A673 (cell line): ENCODE results near the gene GPN3. TPM values are rescaled to one million over a fixed set of nuclear protein-coding genes. Genes with fewer than 3 reads are reported as not detected.

Experiments used
- BruUV-seq: library from RNA; stranded (reverse); fragments of 400-500 nt; replicated peaks from 2 replicates; lab custom pipeline; 2021; lab: Mats Ljungman, UMichigan
- CTCF ChIA-PET: fragments of 300-600 bp; sonication (Branson Sonifier 250); formaldehyde crosslinking; loops from one replicate; lab custom pipeline; 2022; ENCODE audit warnings: antibody characterized with exemption; lab: Charles Lee
- POLR2A ChIA-PET: fragments of 300-600 bp; sonication (Branson Sonifier 250); formaldehyde crosslinking; loops from one replicate; lab custom pipeline; 2022; ENCODE audit warnings: antibody characterized with exemption; ENCODE audit not compliant: low non-redundant PET; lab: Charles Lee
- DNase-seq: peaks from one replicate; pipeline ENCODE4 v3.0.0-alpha.2; 2015; ENCODE audit warnings: low spot score
- H3K27ac ChIP-seq: fragments of 200-600 bp; sonication (generic); 2 replicates; pipeline ENCODE4 v1.5.1; 2016; ENCODE audit warnings: mixed run types, low read depth, mild to moderate bottlenecking, mixed read lengths, antibody characterized with exemption, low read length; ENCODE audit not compliant: poor library complexity, severe bottlenecking
- H3K27me3 ChIP-seq: fragments of 200-600 bp; sonication (generic); replicated peaks from 2 replicates; pipeline ENCODE4 v1.6.1; 2017; ENCODE audit warnings: mixed run types, low read depth, mild to moderate bottlenecking, mixed read lengths, antibody characterized with exemption, low read length; ENCODE audit not compliant: insufficient read depth, poor library complexity
- H3K36me3 ChIP-seq: fragments of 200-600 bp; sonication (generic); 2 replicates; pipeline ENCODE4 v1.6.1; 2016; ENCODE audit warnings: mixed run types, mild to moderate bottlenecking, mixed read lengths, antibody characterized with exemption, low read length; ENCODE audit not compliant: insufficient read depth, poor library complexity, severe bottlenecking
- H3K4me1 ChIP-seq: fragments of 200-600 bp; sonication (generic); 2 replicates; pipeline ENCODE4 v1.6.1; 2017; ENCODE audit warnings: mixed run types, mild to moderate bottlenecking, mixed read lengths, antibody characterized with exemption, low read length; ENCODE audit not compliant: insufficient read depth, poor library complexity, severe bottlenecking
- H3K4me3 ChIP-seq: fragments of 200-600 bp; sonication (generic); 2 replicates; pipeline ENCODE4 v1.5.1; 2016; ENCODE audit warnings: low read depth, mixed run types, mild to moderate bottlenecking, mixed read lengths, low read length; ENCODE audit not compliant: poor library complexity, severe bottlenecking
- H3K9me3 ChIP-seq: fragments of 200-600 bp; sonication (generic); 2 replicates; pipeline ENCODE4 v1.6.1; 2016; ENCODE audit warnings: mixed run types, low read depth, mild to moderate bottlenecking, mixed read lengths, antibody characterized with exemption, low read length; ENCODE audit not compliant: poor library complexity, severe bottlenecking
- CTCF ChIP-seq: fragments of 300-800, 200-600 bp; sonication (generic); conservative IDR thresholded peaks from 2 replicates; pipeline ENCODE4 v1.5.1; 2017; ENCODE audit warnings: low read depth, mild to moderate bottlenecking, antibody characterized with exemption, low read length, moderate library complexity, mixed read lengths
- EZH2 ChIP-seq: fragments of 200-600 bp; sonication (generic); IDR thresholded peaks from 2 replicates; pipeline ENCODE4 v1.6.1; 2017; ENCODE audit warnings: borderline replicate concordance, low read depth, mild to moderate bottlenecking, mixed read lengths, antibody characterized with exemption, low read length; ENCODE audit not compliant: poor library complexity, severe bottlenecking
- intact Hi-C: fragments of 100-400 bp; cut with micrococcal nuclease; formaldehyde crosslinking; loops from one replicate; pipeline ENCODE4 v1.10.0; 2022; ENCODE audit not compliant: unreplicated experiment
- total RNA-seq: library from RNA; stranded (reverse); gene quantifications from 2 replicates; pipeline ENCODE4 v1.2.3, GENCODE V29; 2021

Gene GPN3
- total RNA-seq, 1 experiment from 2014 or later: 52.7 TPM

GRCh38 chr12:110513842-110514241, 45.8 kb upstream of the GPN3 start:
- intact Hi-C loops: no loop called here
- no peaks in the 10 kb centered on the region for H3K9me3 ChIP-seq
- H3K4me1 ChIP-seq: peaks cover 19% of the 10 kb centered on the region
- H3K27ac ChIP-seq: no peak overlapping the region
- ChIA-PET POLR2A (no interaction called here), CTCF (no interaction called here)
- TF ChIP-seq EZH2: no peak
- TF ChIP-seq CTCF: no peak
- H3K36me3 ChIP-seq: no peaks in the 10 kb centered on the region
- no peak overlapping the region for H3K4me3 ChIP-seq
- no TSS peak for BruUV-seq
- no peaks in the 10 kb centered on the region for H3K27me3 ChIP-seq
- peak; percentile 58 for DNase-seq

- H3K9me3 ChIP-seq: no peaks in the 10 kb centered on the region
- no peak for DNase-seq
- no peak overlapping the region for H3K4me3 ChIP-seq
- ChIA-PET CTCF (no interaction called here), POLR2A (no interaction called here)
- intact Hi-C loops: no loop called here
- H3K36me3 ChIP-seq: no peaks in the 10 kb centered on the region
- H3K27ac ChIP-seq: no peak overlapping the region
- H3K4me1 ChIP-seq: peaks cover 7% of the 10 kb centered on the region
- BruUV-seq: no TSS peak
- TF ChIP-seq EZH2: no peak
- no peak for TF ChIP-seq CTCF
- H3K27me3 ChIP-seq: no peaks in the 10 kb centered on the region
These were observed 40.1 kb upstream of the GPN3 start for GRCh38 chr12:110508071-110508586.

- intact Hi-C loops: no loop called here
- peaks cover 4% of the 10 kb centered on the region for H3K4me1 ChIP-seq
- BruUV-seq: no TSS peak
- no peaks in the 10 kb centered on the region for H3K9me3 ChIP-seq
- no peak overlapping the region for H3K27ac ChIP-seq
- no peaks in the 10 kb centered on the region for H3K36me3 ChIP-seq
- CTCF ChIA-PET: no interaction called here
- no peaks in the 10 kb centered on the region for H3K27me3 ChIP-seq
- POLR2A ChIA-PET: no interaction called here
- TF ChIP-seq EZH2 (no peak), CTCF (no peak)
- H3K4me3 ChIP-seq: no peak overlapping the region
- no peak for DNase-seq
These were observed 37.3 kb upstream of the GPN3 start for GRCh38 chr12:110505332-110505731.
